H1 (cell line): ENCODE results near the gene SCN7A. TPM values are rescaled to one million over a fixed set of nuclear protein-coding genes. Genes with fewer than 3 reads are reported as not detected.

Source experiments
- CTCF ChIA-PET: fragments of 300-600 bp; sonication (Branson Sonifier 250); formaldehyde crosslinking; loops from one replicate; lab custom pipeline; 2021; ENCODE audit not compliant: partially characterized antibody; lab: Charles Lee
- POLR2A ChIA-PET: fragments of 300-600 bp; sonication (Branson Sonifier 250); formaldehyde crosslinking; loops from one replicate; lab custom pipeline; 2021; ENCODE audit warnings: inconsistent platforms; ENCODE audit not compliant: partially characterized antibody; lab: Charles Lee
- DNase-seq, 2 experiments: peaks; one replicate each; pipeline versions ENCODE4 v3.0.0 to v3.0.0-alpha.2; 2010 to 2022; ENCODE audit warnings: low spot score in 2 of 2, low read depth in 1 of 2, mixed read lengths in 1 of 2
- FAIRE-seq: peaks from 2 replicates; lab custom pipeline; 2011; peaks lifted over from hg19 to GRCh38; lab: Jason Lieb, UNC
- H2AFZ ChIP-seq: 2 replicates; pipeline ENCODE4 v1.8.1; 2012; ENCODE audit warnings: low read length, inconsistent platforms
- H2AK5ac ChIP-seq: 2 replicates; pipeline ENCODE4 v1.6.1; 2013; ENCODE audit warnings: low read depth, low read length
- H2BK120ac ChIP-seq: replicated peaks from 2 replicates; pipeline ENCODE3; 2013; ENCODE audit warnings: low read depth, low read length, inconsistent platforms
- H2BK12ac ChIP-seq: 2 replicates; pipeline ENCODE4 v1.6.1; 2013; ENCODE audit warnings: low read depth, low read length
- H2BK15ac ChIP-seq: 2 replicates; pipeline ENCODE4 v1.6.1; 2013; ENCODE audit warnings: low read length
- H2BK20ac ChIP-seq: 2 replicates; pipeline ENCODE4 v1.6.1; 2013; ENCODE audit warnings: low read length
- H2BK5ac ChIP-seq: 2 replicates; pipeline ENCODE4 v1.6.1; 2013; ENCODE audit warnings: low read depth, low read length
- H3K14ac ChIP-seq: 2 replicates; pipeline ENCODE4 v1.6.1; 2013; ENCODE audit warnings: inconsistent platforms; ENCODE audit not compliant: insufficient read length
- H3K18ac ChIP-seq: 2 replicates; pipeline ENCODE4 v1.6.1; 2013; ENCODE audit warnings: low read length; ENCODE audit errors: extremely low read depth
- H3K23ac ChIP-seq: 2 replicates; pipeline ENCODE4 v1.6.1; 2013; ENCODE audit warnings: inconsistent platforms; ENCODE audit not compliant: insufficient read length
- H3K23me2 ChIP-seq: 2 replicates; pipeline ENCODE4 v1.6.1; 2013; ENCODE audit warnings: low read depth, low read length
- H3K27ac ChIP-seq: 2 replicates; pipeline ENCODE4 v1.6.1; 2011; ENCODE audit warnings: low read depth, low read length, inconsistent platforms
- H3K27me3 ChIP-seq, 4 experiments: replicated peaks in 1 of 4; 1 replicate in 1 of 4; 2 replicates in 3 of 4; pipeline versions ENCODE4 v1.6.1 to v1.8.1; 2011 to 2013; ENCODE audit warnings: low read length in 3 of 4, mild to moderate bottlenecking in 3 of 4, inconsistent platforms in 2 of 4, mixed read lengths in 2 of 4, moderate library complexity in 1 of 4; ENCODE audit not compliant: control insufficient read depth in 3 of 4, insufficient read depth in 3 of 4; ENCODE audit errors: extremely low read depth in 1 of 4
- H3K36me3 ChIP-seq, 4 experiments: 2 replicates each; pipeline versions ENCODE4 v1.6.1 to v1.8.1; 2011 to 2013; ENCODE audit warnings: mild to moderate bottlenecking in 4 of 4, low read length in 3 of 4, moderate library complexity in 2 of 4, control low read depth in 1 of 4, inconsistent platforms in 1 of 4; ENCODE audit not compliant: insufficient read depth in 4 of 4, control insufficient read depth in 2 of 4
- H3K4ac ChIP-seq: replicated peaks from 2 replicates; pipeline ENCODE3; 2013; ENCODE audit warnings: low read length, low read depth, mixed read lengths, inconsistent platforms; ENCODE audit not compliant: insufficient read length
- H3K4me1 ChIP-seq, 4 experiments: replicated peaks in 1 of 4; 1 replicate in 1 of 4; 2 replicates in 3 of 4; pipeline versions ENCODE4 v1.6.1 to v1.8.1; 2011 to 2013; ENCODE audit warnings: low read length in 3 of 4, inconsistent platforms in 2 of 4, mixed read lengths in 1 of 4; ENCODE audit not compliant: insufficient read depth in 4 of 4, control insufficient read depth in 3 of 4
- H3K4me2 ChIP-seq, 2 experiments: 2 replicates each; pipeline versions ENCODE4 v1.6.1 to v1.8.1; 2011 to 2013; ENCODE audit warnings: low read depth in 2 of 2, low read length in 2 of 2, control low read depth in 1 of 2, inconsistent platforms in 1 of 2, mild to moderate bottlenecking in 1 of 2; ENCODE audit not compliant: insufficient read depth in 1 of 2
- H3K4me3 ChIP-seq, 4 experiments: fragments of 200-600, 300-600 bp in 1 of 4; sonication (generic), shearing (Covaris generic), sonication (Bioruptor Twin) in 1 of 4; 2 replicates each; pipeline versions ENCODE4 v1.5.1 to v1.8.1; 2011 to 2016; ENCODE audit warnings: low read length in 4 of 4, low read depth in 3 of 4, control low read depth in 2 of 4, inconsistent platforms in 2 of 4, mild to moderate bottlenecking in 2 of 4, mixed read lengths in 1 of 4, moderate library complexity in 1 of 4; ENCODE audit not compliant: insufficient read depth in 2 of 4; ENCODE audit errors: extremely low read depth in 1 of 4
- H3K56ac ChIP-seq: replicated peaks from 2 replicates; pipeline ENCODE3; 2013; ENCODE audit warnings: low read depth, mild to moderate bottlenecking, mixed read lengths, low read length, inconsistent platforms; ENCODE audit not compliant: insufficient read length
- H3K79me1 ChIP-seq: 2 replicates; pipeline ENCODE4 v1.6.1; 2013; ENCODE audit warnings: low read depth, low read length, control low read depth
- H3K79me2 ChIP-seq, 2 experiments: 2 replicates each; pipeline versions ENCODE4 v1.6.1 to v1.8.1; 2012 to 2013; ENCODE audit warnings: low read length in 2 of 2, mild to moderate bottlenecking in 2 of 2, inconsistent platforms in 1 of 2; ENCODE audit not compliant: insufficient read depth in 2 of 2, control insufficient read depth in 1 of 2
- H3K9ac ChIP-seq, 4 experiments: replicated peaks in 1 of 4; 1 replicate in 1 of 4; 2 replicates in 3 of 4; pipeline versions ENCODE4 v1.6.1 to v1.8.1; 2011 to 2013; ENCODE audit warnings: low read depth in 3 of 4, low read length in 3 of 4, control low read depth in 2 of 4, mild to moderate bottlenecking in 2 of 4, moderate library complexity in 2 of 4, inconsistent platforms in 1 of 4; ENCODE audit errors: extremely low read depth in 1 of 4
- H3K9me3 ChIP-seq, 2 experiments: 2 replicates each; pipeline versions ENCODE4 v1.6.1 to v1.8.1; 2012 to 2013; ENCODE audit warnings: mild to moderate bottlenecking in 2 of 2, moderate library complexity in 2 of 2, control low read depth in 1 of 2, inconsistent platforms in 1 of 2, low read depth in 1 of 2, low read length in 1 of 2, mixed read lengths in 1 of 2; ENCODE audit not compliant: insufficient read depth in 2 of 2
- H4K20me1 ChIP-seq, 2 experiments: replicated peaks in 1 of 2; 2 replicates each; pipeline versions ENCODE3 to v1.8.1; 2011 to 2013; ENCODE audit warnings: inconsistent platforms in 2 of 2, low read length in 2 of 2, mild to moderate bottlenecking in 1 of 2; ENCODE audit not compliant: insufficient read depth in 2 of 2, control insufficient read depth in 1 of 2
- H4K5ac ChIP-seq: 2 replicates; pipeline ENCODE4 v1.6.1; 2013; ENCODE audit warnings: low read length, low read depth, mixed read lengths, inconsistent platforms; ENCODE audit not compliant: insufficient read length
- H4K8ac ChIP-seq: 2 replicates; pipeline ENCODE4 v1.8.0; 2013; ENCODE audit warnings: mild to moderate bottlenecking, moderate library complexity, low read length, inconsistent platforms; ENCODE audit not compliant: insufficient read depth; ENCODE audit errors: extremely low read depth
- H4K91ac ChIP-seq: replicated peaks from 2 replicates; pipeline ENCODE3; 2013; ENCODE audit warnings: low read length, mixed read lengths, inconsistent platforms; ENCODE audit not compliant: insufficient read length
- BRCA1 ChIP-seq: IDR thresholded peaks from 2 replicates; pipeline ENCODE4 v1.6.1; 2012; ENCODE audit warnings: low read depth, low read length, improper control_type of control experiment
- CHD1 ChIP-seq: IDR thresholded peaks from 2 replicates; pipeline ENCODE4 v1.6.1; 2012; ENCODE audit warnings: low read depth, low read length, improper control_type of control experiment
- GABPA ChIP-seq: IDR thresholded peaks from 2 replicates; pipeline ENCODE4 v1.6.1; 2011; ENCODE audit warnings: mild to moderate bottlenecking, low read length, moderate library complexity, borderline replicate concordance; ENCODE audit not compliant: insufficient read depth
- KDM1A ChIP-seq: fragments of 200-600, 300-600 bp; sonication (generic); IDR thresholded peaks from 2 replicates; pipeline ENCODE4 v1.7.1; 2016; ENCODE audit warnings: mild to moderate bottlenecking, low read length, borderline replicate concordance
- PHF8 ChIP-seq: fragments of 200-600 bp; sonication (generic); conservative IDR thresholded peaks from 2 replicates; pipeline ENCODE4 v1.7.1; 2012; ENCODE audit warnings: low read depth, mild to moderate bottlenecking, inconsistent platforms, low read length, moderate library complexity
- SIRT6 ChIP-seq: IDR thresholded peaks from one replicate; pipeline ENCODE4 v1.7.1; 2012; ENCODE audit warnings: low read length, inconsistent platforms
- SP4 ChIP-seq: IDR thresholded peaks from 2 replicates; pipeline ENCODE4 v1.6.1; 2012; ENCODE audit warnings: low read length, inconsistent platforms
- ZNF274 ChIP-seq: IDR thresholded peaks from 2 replicates; pipeline ENCODE4 v1.7.0; 2012; ENCODE audit warnings: low read length, borderline replicate concordance; ENCODE audit errors: extremely low read depth
- WGBS, 2 experiments: shearing (Covaris generic) in 1 of 2; methylation state at CpG; one replicate each; pipeline versions ENCODE4 v1.1.6 to v1.1.7; 2013 to 2015; ENCODE audit warnings: low lambda C conversion rate in 2 of 2, mixed read lengths in 2 of 2, inconsistent platforms in 1 of 2, low coverage in 1 of 2, missing lambda C conversion rate in 1 of 2; ENCODE audit not compliant: insufficient replicate concordance in 2 of 2, insufficient coverage in 1 of 2, insufficient read length in 1 of 2; ENCODE audit errors: extremely low coverage in 1 of 2, missing lambda C conversion rate in 1 of 2; 5-methylcytosine and 5-hydroxymethylcytosine counted together
- polyA plus RNA-seq, 7 experiments: library from polyadenylated mRNA; depleted of rRNA in 3 of 7; stranded (reverse) in 5 of 7; unstranded in 2 of 7; fragments of >200 nt in 5 of 7; fragments of 200-250 nt in 2 of 7; gene quantifications; 1 replicate in 5 of 7; 2 replicates in 1 of 7; 4 replicates in 1 of 7; pipeline versions ENCODE4 v1.2.1 to v1.2.3, GENCODE V29; 2011 to 2013; ENCODE audit warnings: missing spikeins in 2 of 7, mixed read lengths in 2 of 7
- total RNA-seq: library from RNA; stranded (reverse); fragmentation: NEBNext Ultra II Directional; extraction: Animal tissue kit (Norgen Biotek cat#: 25700); gene quantifications from 2 replicates; pipeline ENCODE4 v1.2.1, GENCODE V29; 2021

Gene SCN7A
- total and polyA plus RNA-seq, 2 of the 8 experiments (the other 6 are each of a cell fraction or from before 2014, with no cell fraction given) = 0.09 to 0.19 TPM

DNA sequence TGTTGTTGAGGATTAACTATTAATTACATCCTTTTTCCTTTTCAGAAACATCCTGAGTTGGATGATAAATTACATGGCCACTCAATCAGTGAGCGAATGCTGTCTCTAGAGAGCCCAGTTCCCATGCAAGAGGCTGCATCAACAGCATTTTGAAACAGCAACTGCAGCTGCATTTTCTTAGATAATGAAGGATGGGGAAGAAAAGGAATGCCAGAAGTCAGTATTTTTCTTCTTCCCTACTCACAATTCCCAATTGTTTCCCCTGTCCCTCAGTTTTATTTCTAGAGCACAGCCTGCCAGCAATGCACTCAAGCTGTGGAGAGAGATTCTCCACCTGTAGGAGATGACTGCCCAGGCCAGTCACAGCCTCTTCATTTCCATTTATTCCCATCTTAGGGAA is 6.9 kb downstream of the SCN7A start:
- H2BK20ac ChIP-seq = no peak overlapping the region
- H4K8ac ChIP-seq = no peak overlapping the region
- H3K23ac ChIP-seq = no peak overlapping the region
- H3K9ac ChIP-seq = no peak overlapping the region
- H3K79me1 ChIP-seq = no peaks in the 10 kb centered on the region
- TF ChIP-seq PHF8 = no peak
- no peak for TF ChIP-seq SIRT6
- TF ChIP-seq ZNF274 = no peak
- no peak for TF ChIP-seq GABPA
- TF ChIP-seq BRCA1 = no peak
- TF ChIP-seq CHD1 = no peak
- no peak for TF ChIP-seq KDM1A
- TF ChIP-seq SP4 = no peak
- H3K36me3 ChIP-seq = no peaks in the 10 kb centered on the region
- no peak overlapping the region for H3K4me3 ChIP-seq
- no peak overlapping the region for H3K14ac ChIP-seq
- 73% methylated on average over 1 of the region's 1 CpG; no CpG with 5 or more reads in 1 of the 2 experiments for WGBS, 2 experiments
- no peaks in the 10 kb centered on the region for H3K9me3 ChIP-seq
- FAIRE-seq (no peak), DNase-seq (no peak)
- no peak overlapping the region for H2AK5ac ChIP-seq
- no peaks in the 10 kb centered on the region for H3K4me1 ChIP-seq
- H3K27me3 ChIP-seq = peaks cover 0 to 1% (median 0%) of the 10 kb centered on the region in 4 experiments; a peak in 1 of 7 replicates
- ChIA-PET POLR2A (interaction anchor here (1.1 kb wide), 1 partner anchor 11 kb away, joined by 3 read pairs; no protein-coding TSS in a partner anchor), CTCF (no interaction called here)
- H3K4me2 ChIP-seq = no peak overlapping the region
- no peaks in the 10 kb centered on the region for H3K79me2 ChIP-seq
- H3K56ac ChIP-seq = no peak overlapping the region
- no peak overlapping the region for H3K27ac ChIP-seq
- H2BK120ac ChIP-seq = no peak overlapping the region
- no peak overlapping the region for H2BK5ac ChIP-seq
- H3K23me2 ChIP-seq = no peaks in the 10 kb centered on the region
- no peak overlapping the region for H2AFZ ChIP-seq
- H4K20me1 ChIP-seq = no peaks in the 10 kb centered on the region
- no peak overlapping the region for H4K5ac ChIP-seq
- H2BK15ac ChIP-seq = no peak overlapping the region
- H2BK12ac ChIP-seq = no peak overlapping the region
- no peak overlapping the region for H3K4ac ChIP-seq
- no peak overlapping the region for H4K91ac ChIP-seq
- H3K18ac ChIP-seq = no peak overlapping the region
